Liver (tissue), 5 donors: ENCODE data around the gene OR9K2. TPM values are rescaled to one million over a fixed set of nuclear protein-coding genes. Genes with fewer than 3 reads are reported as not detected.

Source experiments
- ATF3 ChIP-seq: IDR thresholded peaks from 2 replicates; pipeline ENCODE4 v1.6.1; 2016; ENCODE audit warnings: antibody characterized with exemption
- CTCF ChIP-seq: fragments of 150-350 bp; IDR thresholded peaks from 2 replicates; pipeline ENCODE4 v1.5.1; 2017; ENCODE audit warnings: improper control_type of control experiment, low read depth, low read length; ENCODE audit not compliant: missing input control
- HNF4A ChIP-seq, 2 donors: conservative IDR thresholded peaks; 2 replicates each; pipeline ENCODE4 v1.6.1; 2016; ENCODE audit warnings: antibody characterized with exemption in 2 of 2, mild to moderate bottlenecking in 2 of 2
- HNF4G ChIP-seq: IDR thresholded peaks from 2 replicates; pipeline ENCODE4 v1.6.1; 2016; ENCODE audit warnings: antibody characterized with exemption
- JUND ChIP-seq, 2 donors: IDR thresholded peaks; 2 replicates each; pipeline ENCODE4 v1.6.1; 2016; ENCODE audit warnings: antibody characterized with exemption in 2 of 2
- TAF1 ChIP-seq: conservative IDR thresholded peaks from 2 replicates; pipeline ENCODE4 v1.6.1; 2016; ENCODE audit warnings: antibody characterized with exemption, mild to moderate bottlenecking
- polyA plus RNA-seq, 2 donors: library from polyadenylated mRNA; stranded (reverse) in 1 of 2; unstranded in 1 of 2; fragments of 200-250 nt in 1 of 2; fragments of >200 nt in 1 of 2; fragmentation: Nextera tagmentation in 1 of 2; extraction: Ambion mirVana in 1 of 2; gene quantifications; one replicate each; pipeline versions ENCODE4 v1.2.1 to v1.2.3, GENCODE V29; 2013 to 2015
- total RNA-seq, 2 donors: library from RNA; depleted of rRNA; stranded (reverse); fragments of >200 nt; gene quantifications; one replicate each; pipeline ENCODE4 v1.2.3, GENCODE V29; 2014
- donor health status: healthy.
- donor health status: healthy.
- donor health status: healthy.

OR9K2 gene
- total and polyA plus RNA-seq, 4 donors, result not detected

DNA sequence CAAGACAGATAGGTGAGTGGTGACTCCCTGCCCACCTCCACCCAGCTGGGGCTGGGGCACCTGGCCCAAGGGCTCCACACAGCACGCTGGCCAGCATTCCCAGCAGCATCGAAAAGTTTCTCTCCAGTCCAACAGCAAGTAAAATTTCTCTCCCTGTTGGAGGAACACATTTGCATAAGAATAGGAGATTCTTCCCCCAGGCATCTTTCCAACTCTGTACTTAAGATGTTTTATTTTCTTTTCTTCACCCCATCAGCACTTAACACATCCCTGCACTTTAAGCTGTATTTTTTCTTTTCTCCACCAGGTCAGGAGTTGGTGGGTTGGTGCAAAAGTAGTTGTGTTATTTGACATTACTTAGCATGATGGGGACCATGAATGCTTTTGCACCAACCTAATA is 47.2 kb downstream of the OR9K2 start (continued):
- TF ChIP-seq TAF1, result no peak
- TF ChIP-seq CTCF, result no peak
- TF ChIP-seq JUND (IDR thresholded peaks at IDR 0.05), result no peak
- no peak for TF ChIP-seq HNF4A (conservative IDR thresholded peaks at IDR 0.05)
- no peak for TF ChIP-seq ATF3
- TF ChIP-seq HNF4G, result no peak

Other genes starting within 250 kb of the OR9K2 start
- gene TESPA1, start 141.6 kb upstream of the OR9K2 start, total RNA-seq, result 1 to 10 TPM in 1 of 2 donors, under 1 TPM in 1; 0.50 to 3.2 TPM
- under 1 TPM; 0.10 to 0.35 TPM for gene TESPA1, start 141.6 kb upstream of the OR9K2 start, polyA plus RNA-seq
- gene NEUROD4, start 106.4 kb upstream of the OR9K2 start, total RNA-seq, result not detected
- not detected for gene NEUROD4, start 106.4 kb upstream of the OR9K2 start, polyA plus RNA-seq
- not detected for gene OR10A7, start 94.6 kb downstream of the OR9K2 start, total RNA-seq
- gene OR10A7, start 94.6 kb downstream of the OR9K2 start, polyA plus RNA-seq, result not detected
- not detected for gene OR6C74, start 118.2 kb downstream of the OR9K2 start, total RNA-seq
- gene OR6C74, start 118.2 kb downstream of the OR9K2 start, polyA plus RNA-seq, result not detected
- not detected for gene OR6C6, start 170.2 kb downstream of the OR9K2 start, total RNA-seq
- not detected for gene OR6C6, start 170.2 kb downstream of the OR9K2 start, polyA plus RNA-seq
- not detected for gene OR6C1, start 187.9 kb downstream of the OR9K2 start, total RNA-seq
- gene OR6C1, start 187.9 kb downstream of the OR9K2 start, polyA plus RNA-seq, result not detected
- gene OR6C3, start 204.3 kb downstream of the OR9K2 start, total RNA-seq, result not detected
- not detected for gene OR6C3, start 204.3 kb downstream of the OR9K2 start, polyA plus RNA-seq
- not detected for gene OR6C75, start 236.6 kb downstream of the OR9K2 start, total RNA-seq
- gene OR6C75, start 236.6 kb downstream of the OR9K2 start, polyA plus RNA-seq, result not detected